Vagina (tissue), 2 donors: Measurements from ENCODE around the gene RCE1. TPM values are rescaled to one million over a fixed set of nuclear protein-coding genes. Genes with fewer than 3 reads are reported as not detected.

Experiments
- DNase-seq, 2 donors: peaks; one replicate each; pipeline ENCODE4 v3.0.0-alpha.2; 2017; ENCODE audit errors: extremely low spot score in 2 of 2
- H3K27ac ChIP-seq: fragments of 200-600 bp; sonication (generic); one replicate; pipeline ENCODE4 v1.5.1; 2019
- H3K27me3 ChIP-seq: fragments of 200-600 bp; sonication (generic); one replicate; pipeline ENCODE4 v1.5.1; 2019
- H3K36me3 ChIP-seq, 2 donors: fragments of 200-600 bp; sonication (generic); one replicate each; pipeline ENCODE4 v1.5.1; 2017 to 2019
- H3K4me1 ChIP-seq: fragments of 200-600 bp; sonication (generic); one replicate; pipeline ENCODE4 v1.5.1; 2019
- H3K4me3 ChIP-seq, 2 donors: fragments of 200-600 bp; sonication (generic); 1 replicate in 1 of 2; 2 replicates in 1 of 2; pipeline ENCODE4 v1.5.1; 2016 to 2019
- H3K9me3 ChIP-seq: fragments of 200-600 bp; sonication (generic); one replicate; pipeline ENCODE4 v1.5.1; 2019
- POLR2A ChIP-seq, 2 donors: fragments of 450-650 bp; IDR thresholded peaks; one replicate each; pipeline ENCODE4 v1.6.1; 2017; ENCODE audit warnings: antibody characterized with exemption in 2 of 2, mild to moderate bottlenecking in 2 of 2, moderate library complexity in 2 of 2
- POLR2AphosphoS5 ChIP-seq, 2 donors: sonication (generic); formaldehyde crosslinking; IDR thresholded peaks; one replicate each; pipeline ENCODE4 v1.9.0; 2017; ENCODE audit warnings: antibody characterized with exemption in 2 of 2, mild to moderate bottlenecking in 2 of 2, low read depth in 1 of 2; ENCODE audit not compliant: insufficient read depth in 1 of 2
- intact Hi-C: fragments of 100-400 bp; cut with DNase I; formaldehyde crosslinking; loops from one replicate; pipeline ENCODE4 v1.15.1; 2023
- total RNA-seq: library from RNA; depleted of rRNA; stranded (reverse); fragments of >200 nt; gene quantifications from one replicate; pipeline ENCODE4 v1.2.3, GENCODE V29; 2016
- TF ChIP-seq, protein P1 (sequence below), 3 experiments: fragments of 450-650 bp in 2 of 3; fragments of 200-600 bp in 1 of 3; sonication (generic) in 1 of 3; IDR thresholded peaks; one replicate each; pipeline ENCODE4 v1.5.1; 2017 to 2019; ENCODE audit warnings: antibody characterized with exemption in 3 of 3, mild to moderate bottlenecking in 2 of 3, moderate library complexity in 2 of 3

Gene RCE1
- total RNA-seq, 1 donor from 2014 or later: 23.6 TPM

DNA sequence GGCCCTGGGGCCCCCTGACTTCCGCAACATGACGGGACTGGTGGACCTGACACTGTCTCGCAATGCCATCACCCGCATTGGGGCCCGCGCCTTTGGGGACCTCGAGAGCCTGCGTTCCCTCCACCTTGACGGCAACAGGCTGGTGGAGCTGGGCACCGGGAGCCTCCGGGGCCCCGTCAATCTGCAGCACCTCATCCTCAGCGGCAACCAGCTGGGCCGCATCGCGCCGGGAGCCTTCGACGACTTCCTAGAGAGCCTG is 14.6 kb downstream of the RCE1 start:
- peak overlapping the region in 1 of 2 donors; percentile 84 for H3K4me3 ChIP-seq
- H3K36me3 ChIP-seq: no peaks in the 10 kb centered on the region
- DNase-seq: no peak
- H3K4me1 ChIP-seq: peaks cover 17% of the 10 kb centered on the region
- no peaks in the 10 kb centered on the region for H3K9me3 ChIP-seq
- TF ChIP-seq, protein P1, sequence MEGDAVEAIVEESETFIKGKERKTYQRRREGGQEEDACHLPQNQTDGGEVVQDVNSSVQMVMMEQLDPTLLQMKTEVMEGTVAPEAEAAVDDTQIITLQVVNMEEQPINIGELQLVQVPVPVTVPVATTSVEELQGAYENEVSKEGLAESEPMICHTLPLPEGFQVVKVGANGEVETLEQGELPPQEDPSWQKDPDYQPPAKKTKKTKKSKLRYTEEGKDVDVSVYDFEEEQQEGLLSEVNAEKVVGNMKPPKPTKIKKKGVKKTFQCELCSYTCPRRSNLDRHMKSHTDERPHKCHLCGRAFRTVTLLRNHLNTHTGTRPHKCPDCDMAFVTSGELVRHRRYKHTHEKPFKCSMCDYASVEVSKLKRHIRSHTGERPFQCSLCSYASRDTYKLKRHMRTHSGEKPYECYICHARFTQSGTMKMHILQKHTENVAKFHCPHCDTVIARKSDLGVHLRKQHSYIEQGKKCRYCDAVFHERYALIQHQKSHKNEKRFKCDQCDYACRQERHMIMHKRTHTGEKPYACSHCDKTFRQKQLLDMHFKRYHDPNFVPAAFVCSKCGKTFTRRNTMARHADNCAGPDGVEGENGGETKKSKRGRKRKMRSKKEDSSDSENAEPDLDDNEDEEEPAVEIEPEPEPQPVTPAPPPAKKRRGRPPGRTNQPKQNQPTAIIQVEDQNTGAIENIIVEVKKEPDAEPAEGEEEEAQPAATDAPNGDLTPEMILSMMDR (IDR thresholded peaks at IDR 0.05): no peak
- TF ChIP-seq POLR2A (IDR thresholded peaks at IDR 0.05) (no peak), POLR2AphosphoS5 (IDR thresholded peaks at IDR 0.05; ENCODE audit: insufficient read depth in 1 of 2, low read depth in 1 of 2) (no peak)
- H3K27ac ChIP-seq: no peak overlapping the region
- intact Hi-C loops: no loop called here
- no peaks in the 10 kb centered on the region for H3K27me3 ChIP-seq

DNA sequence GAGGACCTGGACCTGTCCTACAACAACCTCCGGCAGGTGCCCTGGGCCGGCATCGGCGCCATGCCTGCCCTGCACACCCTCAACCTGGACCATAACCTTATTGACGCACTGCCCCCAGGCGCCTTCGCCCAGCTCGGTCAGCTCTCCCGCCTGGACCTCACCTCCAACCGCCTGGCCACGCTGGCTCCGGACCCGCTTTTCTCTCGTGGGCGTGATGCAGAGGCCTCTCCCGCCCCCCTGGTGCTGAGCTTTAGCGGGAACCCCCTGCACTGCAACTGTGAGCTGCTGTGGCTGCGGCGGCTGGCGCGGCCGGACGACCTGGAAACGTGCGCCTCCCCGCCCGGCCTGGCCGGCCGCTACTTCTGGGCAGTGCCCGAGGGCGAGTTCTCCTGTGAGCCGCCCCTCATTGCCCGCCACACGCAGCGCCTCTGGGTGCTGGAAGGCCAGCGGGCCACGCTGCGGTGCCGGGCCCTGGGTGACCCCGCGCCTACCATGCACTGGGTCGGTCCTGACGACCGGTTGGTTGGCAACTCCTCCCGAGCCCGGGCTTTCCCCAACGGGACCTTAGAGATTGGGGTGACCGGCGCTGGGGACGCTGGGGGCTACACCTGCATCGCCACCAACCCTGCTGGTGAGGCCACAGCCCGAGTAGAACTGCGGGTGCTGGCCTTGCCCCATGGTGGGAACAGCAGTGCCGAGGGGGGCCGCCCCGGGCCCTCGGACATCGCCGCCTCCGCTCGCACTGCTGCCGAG is 15.1 kb downstream of the RCE1 start:
- Histone ChIP-seq H3K36me3 (no peaks in the 10 kb centered on the region), H3K27ac (no peak overlapping the region), H3K4me3 (no peak overlapping the region), H3K4me1 (peaks cover 17% of the 10 kb centered on the region), H3K27me3 (no peaks in the 10 kb centered on the region), H3K9me3 (no peaks in the 10 kb centered on the region)
- TF ChIP-seq, protein P1 (IDR thresholded peaks at IDR 0.05): no peak
- TF ChIP-seq POLR2A (IDR thresholded peaks at IDR 0.05): no peak
- TF ChIP-seq POLR2AphosphoS5 (IDR thresholded peaks at IDR 0.05; ENCODE audit: insufficient read depth in 1 of 2, low read depth in 1 of 2): no peak
- intact Hi-C loops: no loop called here
- no peak for DNase-seq

DNA sequence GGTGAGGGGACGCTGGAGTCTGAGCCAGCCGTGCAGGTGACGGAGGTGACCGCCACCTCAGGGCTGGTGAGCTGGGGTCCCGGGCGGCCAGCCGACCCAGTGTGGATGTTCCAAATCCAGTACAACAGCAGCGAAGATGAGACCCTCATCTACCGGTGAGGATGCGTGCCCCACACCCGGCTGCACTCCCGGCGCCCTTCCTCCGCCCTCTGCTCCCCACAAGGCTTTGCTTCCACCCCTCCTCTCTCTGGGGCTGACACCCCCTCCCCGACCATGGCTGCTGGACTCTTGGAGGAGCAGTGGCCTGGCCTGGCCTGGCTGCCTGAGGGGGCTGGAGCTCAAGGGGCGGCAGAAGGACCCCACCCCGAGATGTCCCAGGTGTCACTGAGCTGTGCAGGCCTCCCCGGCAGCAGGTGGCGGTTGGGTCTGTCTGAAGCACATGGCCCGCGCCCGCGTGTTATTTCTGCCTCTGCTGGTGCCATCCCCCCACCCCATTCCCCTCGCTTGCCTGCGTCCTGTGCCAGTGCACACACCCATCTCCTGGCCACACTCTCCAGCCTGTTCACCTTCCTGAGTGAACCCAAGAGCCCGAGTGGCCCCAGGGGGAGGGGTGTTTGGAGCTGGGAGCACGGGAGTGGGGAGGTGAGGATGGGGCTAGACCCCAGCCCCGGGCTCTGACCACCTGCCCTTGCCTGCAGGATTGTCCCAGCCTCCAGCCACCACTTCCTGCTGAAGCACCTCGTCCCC is 15.9 kb downstream of the RCE1 start:
- H3K4me1 ChIP-seq: peaks cover 17% of the 10 kb centered on the region
- intact Hi-C loops: no loop called here
- no peaks in the 10 kb centered on the region for H3K9me3 ChIP-seq
- H3K36me3 ChIP-seq: no peaks in the 10 kb centered on the region
- TF ChIP-seq POLR2A (IDR thresholded peaks at IDR 0.05) (no peak), POLR2AphosphoS5 (IDR thresholded peaks at IDR 0.05; ENCODE audit: insufficient read depth in 1 of 2, low read depth in 1 of 2) (no peak)
- TF ChIP-seq, protein P1 (IDR thresholded peaks at IDR 0.05): no peak
- no peak for DNase-seq
- no peak overlapping the region for H3K4me3 ChIP-seq
- no peak overlapping the region for H3K27ac ChIP-seq
- no peaks in the 10 kb centered on the region for H3K27me3 ChIP-seq

DNA sequence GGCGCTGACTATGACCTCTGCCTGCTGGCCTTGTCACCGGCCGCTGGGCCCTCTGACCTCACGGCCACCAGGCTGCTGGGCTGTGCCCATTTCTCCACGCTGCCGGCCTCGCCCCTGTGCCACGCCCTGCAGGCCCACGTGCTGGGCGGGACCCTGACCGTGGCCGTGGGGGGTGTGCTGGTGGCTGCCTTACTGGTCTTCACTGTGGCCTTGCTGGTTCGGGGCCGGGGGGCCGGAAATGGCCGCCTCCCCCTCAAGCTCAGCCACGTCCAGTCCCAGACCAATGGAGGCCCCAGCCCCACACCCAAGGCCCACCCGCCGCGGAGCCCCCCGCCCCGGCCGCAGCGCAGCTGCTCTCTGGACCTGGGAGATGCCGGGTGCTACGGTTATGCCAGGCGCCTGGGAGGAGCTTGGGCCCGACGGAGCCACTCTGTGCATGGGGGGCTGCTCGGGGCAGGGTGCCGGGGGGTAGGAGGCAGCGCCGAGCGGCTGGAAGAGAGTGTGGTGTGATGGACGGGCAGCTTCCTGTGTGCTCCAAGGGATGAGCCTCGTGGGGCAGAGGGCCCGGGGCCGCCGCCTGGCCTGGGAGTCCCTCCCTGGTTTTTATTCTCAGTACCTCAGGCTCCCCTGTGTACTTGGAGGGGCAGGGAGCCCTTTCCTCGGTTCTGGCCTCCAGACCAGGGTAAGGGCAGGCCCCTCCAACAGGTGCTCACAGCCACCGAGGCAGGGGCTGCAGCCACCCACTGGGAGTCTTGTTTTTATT is 16.6 kb downstream of the RCE1 start:
- Histone ChIP-seq H3K27ac (no peak overlapping the region), H3K36me3 (no peaks in the 10 kb centered on the region), H3K4me3 (no peak overlapping the region), H3K27me3 (no peaks in the 10 kb centered on the region), H3K4me1 (peaks cover 17% of the 10 kb centered on the region), H3K9me3 (no peaks in the 10 kb centered on the region)
- intact Hi-C loops: no loop called here
- no peak for DNase-seq
- TF ChIP-seq, protein P1 (IDR thresholded peaks at IDR 0.05): no peak
- TF ChIP-seq POLR2AphosphoS5 (IDR thresholded peaks at IDR 0.05; ENCODE audit: insufficient read depth in 1 of 2, low read depth in 1 of 2) (no peak), POLR2A (IDR thresholded peaks at IDR 0.05) (no peak)
